ENCODE measurements around the gene CRTAC1. TPM values are rescaled to one million over a fixed set of nuclear protein-coding genes. Genes with fewer than 3 reads are reported as not detected.

Gene CRTAC1
- total RNA-seq, 1 experiment from 2014 or later: 0.46 TPM

- H3K56ac ChIP-seq (ENCODE audit: insufficient read length, low read depth, low read length): no peak overlapping the region
- H3K4me1 Mint-ChIP-seq: peaks cover 5 to 11% of the 10 kb centered on the region in 2 experiments
- H3K27ac Mint-ChIP-seq: no peak overlapping the region
- H3K14ac ChIP-seq (ENCODE audit: insufficient read depth, low read length): no peak overlapping the region
- no peak overlapping the region for H3K27ac ChIP-seq (ENCODE audit: insufficient read length, low read depth, low read length)
- DNase-seq: no peak
- H2BK15ac ChIP-seq (ENCODE audit: low read depth, low read length): no peak overlapping the region
- H3T11ph ChIP-seq (ENCODE audit: low read length): no peak overlapping the region
- no peak overlapping the region for H2BK12ac ChIP-seq (ENCODE audit: insufficient read length, low read depth, low read length)
- no peak overlapping the region for H2AK5ac ChIP-seq (ENCODE audit: insufficient read length, low read length)
- H3K23ac ChIP-seq (ENCODE audit: insufficient read length, low read depth, low read length): no peak overlapping the region
- H3K4me3 Mint-ChIP-seq: no peak overlapping the region
- no peak overlapping the region for H3K4me2 ChIP-seq (ENCODE audit: insufficient read depth, insufficient read length, low read length)
- no peak overlapping the region for H2AFZ ChIP-seq (ENCODE audit: low read length)
- no peak overlapping the region for H4K91ac ChIP-seq (ENCODE audit: insufficient read length, low read depth, low read length)
- no peaks in the 10 kb centered on the region for H3K9me3 Mint-ChIP-seq
- H4K5ac ChIP-seq (ENCODE audit: insufficient read length, low read depth, low read length): no peak overlapping the region
- no peak overlapping the region for H4K8ac ChIP-seq (replicated peaks; ENCODE audit: insufficient read length, low read depth, low read length)
- H4K20me1 ChIP-seq (ENCODE audit: control insufficient read depth, insufficient read depth, insufficient read length): no peaks in the 10 kb centered on the region
- H3K18ac ChIP-seq (ENCODE audit: insufficient read length, low read depth, low read length): no peak overlapping the region
- no peaks in the 10 kb centered on the region for H3K4me1 ChIP-seq (ENCODE audit: insufficient read depth, low read length)
- peaks cover 14% of the 10 kb centered on the region; the same call in 1 of the 2 replicates for H3K27me3 ChIP-seq (ENCODE audit: insufficient read depth, low read length)
- H2BK120ac ChIP-seq (ENCODE audit: low read depth, low read length, poor library complexity, severe bottlenecking): no peak overlapping the region
- H2BK5ac ChIP-seq (ENCODE audit: insufficient read length, low read length): no peak overlapping the region
- H3K36me3 Mint-ChIP-seq (ENCODE audit: insufficient read depth in 1 of 3, low read depth in 3 of 3): no peaks in the 10 kb centered on the region
- no peaks in the 10 kb centered on the region for H3K9me3 ChIP-seq (ENCODE audit: control insufficient read depth, low read depth, low read length)
- peaks cover 86% of the 10 kb centered on the region for H3K27me3 Mint-ChIP-seq (ENCODE audit: low read depth)
- H3K79me1 ChIP-seq (ENCODE audit: insufficient read depth, low read depth, low read length, poor library complexity, severe bottlenecking): no peaks in the 10 kb centered on the region
- no CpG with 5 or more reads among the region's 3 CpGs for WGBS (ENCODE audit: extremely low coverage, insufficient read length, low lambda C conversion rate)
- H3K4ac ChIP-seq (ENCODE audit: low read depth, low read length): no peak overlapping the region
- TF ChIP-seq, protein P1, sequence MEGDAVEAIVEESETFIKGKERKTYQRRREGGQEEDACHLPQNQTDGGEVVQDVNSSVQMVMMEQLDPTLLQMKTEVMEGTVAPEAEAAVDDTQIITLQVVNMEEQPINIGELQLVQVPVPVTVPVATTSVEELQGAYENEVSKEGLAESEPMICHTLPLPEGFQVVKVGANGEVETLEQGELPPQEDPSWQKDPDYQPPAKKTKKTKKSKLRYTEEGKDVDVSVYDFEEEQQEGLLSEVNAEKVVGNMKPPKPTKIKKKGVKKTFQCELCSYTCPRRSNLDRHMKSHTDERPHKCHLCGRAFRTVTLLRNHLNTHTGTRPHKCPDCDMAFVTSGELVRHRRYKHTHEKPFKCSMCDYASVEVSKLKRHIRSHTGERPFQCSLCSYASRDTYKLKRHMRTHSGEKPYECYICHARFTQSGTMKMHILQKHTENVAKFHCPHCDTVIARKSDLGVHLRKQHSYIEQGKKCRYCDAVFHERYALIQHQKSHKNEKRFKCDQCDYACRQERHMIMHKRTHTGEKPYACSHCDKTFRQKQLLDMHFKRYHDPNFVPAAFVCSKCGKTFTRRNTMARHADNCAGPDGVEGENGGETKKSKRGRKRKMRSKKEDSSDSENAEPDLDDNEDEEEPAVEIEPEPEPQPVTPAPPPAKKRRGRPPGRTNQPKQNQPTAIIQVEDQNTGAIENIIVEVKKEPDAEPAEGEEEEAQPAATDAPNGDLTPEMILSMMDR (conservative IDR thresholded peaks at IDR 0.05): no peak
- H3K23me2 ChIP-seq (ENCODE audit: insufficient read length, low read depth, low read length, poor library complexity, severe bottlenecking): no peaks in the 10 kb centered on the region
- H2BK20ac ChIP-seq (ENCODE audit: low read depth, low read length, poor library complexity, severe bottlenecking): no peak overlapping the region
- H3K79me2 ChIP-seq (ENCODE audit: insufficient read depth, low read length): no peaks in the 10 kb centered on the region
- H3K9ac ChIP-seq (ENCODE audit: extremely low read depth, insufficient read length, low read length): no peak overlapping the region
These were observed 52.7 kb downstream of the CRTAC1 start for GRCh38 chr10:97977673-97978072.

Measured in H9 (cell line).